ENCODE data around the gene SNAP47.

SNAP47 gene

DNA sequence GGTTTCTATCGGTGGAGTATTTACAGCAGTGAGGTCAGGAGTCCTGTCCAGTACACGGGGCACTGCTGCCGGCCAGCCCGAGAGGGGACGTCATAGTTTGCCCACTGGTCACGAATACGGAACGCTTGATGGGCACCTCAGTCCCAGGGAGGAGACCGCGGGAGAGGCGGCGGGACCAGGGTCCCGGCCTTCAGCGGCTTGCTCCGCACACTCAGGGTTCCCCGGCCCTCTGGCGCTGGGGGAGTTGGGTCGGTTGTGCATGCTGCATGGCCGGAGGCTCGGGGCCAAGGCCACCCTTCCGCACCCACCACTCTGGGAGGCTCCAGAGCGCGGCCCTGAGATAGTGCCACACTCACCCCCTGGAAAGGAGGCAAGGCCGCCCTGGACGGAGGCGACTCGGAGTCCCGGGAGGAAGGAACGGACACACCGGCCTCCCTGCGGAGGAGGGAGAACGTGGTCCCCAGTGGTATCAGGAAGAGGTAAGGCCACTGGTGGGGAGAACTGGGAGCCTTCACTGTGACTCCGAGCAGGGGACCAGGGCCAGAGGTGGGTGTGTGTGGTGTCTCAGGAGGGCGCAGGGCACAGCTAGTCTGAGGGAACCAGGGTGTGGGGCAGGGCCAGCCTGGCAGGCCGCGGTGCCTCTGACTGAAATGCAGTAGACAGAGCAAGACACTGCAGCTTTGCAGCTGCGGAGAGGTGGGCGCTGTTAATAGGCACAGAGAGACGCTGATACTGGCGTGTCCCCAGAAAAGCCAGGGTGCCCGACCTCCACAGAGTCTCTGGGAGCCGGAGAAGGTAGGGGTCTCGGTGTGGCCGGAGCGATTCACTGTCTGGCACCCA, 51.7 kb downstream of the SNAP47 start:
- no peak for DNase-seq

DNA sequence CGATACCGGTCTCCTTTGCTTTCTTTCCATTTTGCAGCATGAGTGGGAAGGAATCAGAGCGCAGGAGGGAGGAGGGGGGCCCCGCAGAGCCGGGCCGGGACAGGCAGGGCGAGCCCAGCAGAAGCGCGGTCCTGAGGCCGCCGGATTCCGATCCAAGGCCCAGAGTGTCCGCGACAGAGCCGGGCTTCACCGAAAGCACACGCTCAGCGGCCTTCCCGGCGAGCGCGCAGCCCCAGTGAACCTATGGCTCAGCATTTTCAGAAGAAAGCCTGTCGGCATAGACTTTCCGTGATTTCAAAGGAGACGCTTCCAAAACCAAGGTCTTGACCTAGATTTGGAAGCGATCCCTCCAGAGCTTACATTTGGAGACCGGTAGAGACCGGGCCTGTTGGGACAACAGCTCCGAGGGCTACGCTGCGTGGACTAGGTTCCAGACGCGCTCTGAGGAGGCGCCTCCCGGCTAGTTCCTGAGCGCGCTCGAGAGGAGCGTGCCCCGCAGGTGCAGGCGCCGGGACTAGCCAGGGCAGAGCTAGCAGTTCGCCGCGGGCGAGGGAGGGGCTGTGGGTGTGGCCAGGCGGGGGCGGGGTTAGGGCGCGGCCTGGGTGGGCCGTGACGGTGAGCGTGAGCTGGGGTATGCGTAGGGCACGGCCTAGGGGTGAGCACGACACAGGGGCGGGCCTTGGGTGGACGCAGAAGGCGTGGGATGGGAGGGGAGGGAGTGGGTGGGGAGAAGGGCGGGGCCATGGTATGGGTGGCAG, 52.5 kb downstream of the SNAP47 start:
- DNase-seq = peak; percentile 99

DNA sequence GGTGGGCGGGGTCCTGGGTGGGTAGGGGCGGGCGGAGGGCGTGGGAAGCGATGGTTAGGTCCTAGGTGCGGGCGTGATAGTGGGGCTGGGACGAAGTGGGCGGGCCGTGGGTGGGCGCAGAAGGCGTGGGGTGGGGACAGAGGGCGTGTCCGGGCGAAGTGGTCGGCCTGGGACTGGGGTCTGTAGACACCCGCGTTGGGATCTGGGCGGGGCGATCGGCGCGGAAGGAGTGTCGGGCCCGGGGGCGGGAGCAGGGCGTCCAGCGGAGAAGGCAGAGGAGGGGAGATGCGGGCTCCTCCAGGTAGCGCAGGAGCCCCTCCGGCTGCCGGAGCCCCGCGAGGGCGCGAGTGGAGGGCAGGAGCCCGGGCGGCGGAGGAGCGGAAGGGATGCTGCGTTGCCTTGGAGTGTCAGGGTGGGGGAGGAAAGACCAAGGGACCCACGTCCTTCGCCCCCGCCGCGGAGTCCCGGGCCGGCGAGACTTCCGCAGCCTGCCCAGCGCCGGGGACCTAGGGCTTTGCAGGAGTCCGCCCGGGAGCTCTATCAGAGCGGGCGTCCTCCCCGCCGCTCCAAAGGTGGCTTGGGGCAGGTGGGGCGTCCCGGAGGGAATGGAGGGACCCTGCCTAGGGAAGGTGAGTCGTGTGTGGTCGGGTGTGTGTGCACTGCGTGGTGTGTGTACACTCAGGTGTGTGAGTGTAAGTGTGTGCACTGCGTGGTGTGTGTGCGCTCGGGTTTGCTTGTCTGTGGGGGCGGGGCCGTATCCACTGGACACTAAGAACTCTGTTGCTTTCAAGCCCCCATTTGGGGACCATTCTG, 53.2 kb downstream of the SNAP47 start:
- peak; percentile 96 for DNase-seq

DNA sequence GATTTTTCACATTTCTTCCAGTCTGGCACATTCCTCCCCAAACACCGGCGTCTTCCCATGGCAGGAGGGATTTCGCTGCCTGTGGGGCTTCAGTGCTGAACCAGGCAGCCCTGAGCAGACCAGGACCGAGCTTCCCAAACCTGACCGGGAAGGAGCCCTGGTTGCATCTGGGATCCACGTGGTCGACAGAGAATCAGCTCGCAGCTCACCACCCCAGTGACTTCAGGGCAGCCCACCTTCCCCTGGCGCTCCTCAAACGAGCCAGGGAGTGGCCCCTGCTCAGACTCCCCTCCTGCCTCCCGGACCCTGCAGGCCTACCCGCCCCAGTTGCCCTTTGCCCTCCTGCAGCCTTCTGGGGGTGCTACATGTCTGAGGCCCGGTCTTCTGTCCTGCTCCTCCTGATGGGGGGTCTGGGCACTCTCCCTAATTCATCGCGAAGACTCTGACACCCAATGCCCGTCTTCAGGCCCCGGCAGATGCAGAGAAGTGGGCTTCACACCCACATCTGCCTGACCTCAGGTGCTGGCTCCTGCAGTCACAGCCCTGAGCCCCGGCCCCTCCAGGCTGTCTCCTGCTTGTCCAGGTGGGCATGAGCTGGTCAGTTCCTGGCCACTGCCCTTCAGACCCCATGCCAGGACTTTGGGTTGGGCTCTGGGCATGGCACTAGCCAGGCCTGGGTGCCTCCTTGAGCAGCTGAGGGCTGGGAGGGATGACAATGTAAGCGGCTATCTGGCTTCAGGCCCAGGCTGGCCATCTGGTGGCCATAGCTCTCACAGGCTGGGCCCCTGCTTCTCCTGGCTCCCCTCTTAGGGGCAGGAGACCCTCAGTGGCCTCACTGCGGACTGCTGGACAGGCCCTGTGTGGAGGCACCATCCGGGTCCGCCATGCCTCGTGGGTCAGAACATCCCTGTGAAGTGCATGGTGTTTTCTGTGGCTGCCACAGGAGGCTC, 54.1 kb downstream of the SNAP47 start:
- peak; percentile 46 for DNase-seq

DNA sequence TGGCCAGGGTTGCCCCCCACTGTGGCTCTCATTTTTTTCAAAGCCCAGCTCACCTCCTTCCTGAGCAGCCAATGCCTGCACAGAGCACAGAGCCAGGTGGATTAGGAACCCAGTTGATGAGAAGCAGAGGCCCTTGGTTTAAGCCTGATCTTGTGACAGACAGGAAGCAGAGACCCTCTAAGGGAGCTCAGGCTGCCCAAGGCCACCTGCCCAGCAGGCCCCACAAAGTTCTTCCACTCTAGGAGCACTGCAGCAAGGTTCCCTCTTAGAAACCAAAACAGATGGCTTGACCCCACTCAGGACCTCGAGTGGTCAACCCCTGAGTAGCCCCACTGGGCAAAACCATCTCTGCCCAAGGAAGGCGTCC, 54.8 kb downstream of the SNAP47 start:
- peak; percentile 41 for DNase-seq

DNA sequence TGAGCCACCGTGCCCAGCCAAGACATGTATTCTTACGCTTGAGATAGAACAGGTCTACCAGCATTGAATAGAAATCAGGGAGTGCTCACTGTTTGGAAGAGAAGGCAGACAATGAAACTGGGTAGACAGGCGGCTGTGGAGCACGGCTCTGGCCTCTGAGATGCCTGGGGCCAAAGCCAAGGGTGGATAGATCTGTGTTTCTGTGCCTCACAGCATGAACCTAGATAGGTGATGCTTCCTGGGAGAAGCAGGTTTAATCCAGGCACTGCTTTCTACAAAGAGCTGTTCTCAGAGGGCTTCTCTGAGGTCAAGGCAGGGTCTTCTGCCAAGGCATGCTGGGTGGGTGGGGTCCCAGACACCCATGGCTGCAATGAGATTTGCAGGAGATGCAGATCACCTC, 55.6 kb downstream of the SNAP47 start:
- no peak for DNase-seq

DNA sequence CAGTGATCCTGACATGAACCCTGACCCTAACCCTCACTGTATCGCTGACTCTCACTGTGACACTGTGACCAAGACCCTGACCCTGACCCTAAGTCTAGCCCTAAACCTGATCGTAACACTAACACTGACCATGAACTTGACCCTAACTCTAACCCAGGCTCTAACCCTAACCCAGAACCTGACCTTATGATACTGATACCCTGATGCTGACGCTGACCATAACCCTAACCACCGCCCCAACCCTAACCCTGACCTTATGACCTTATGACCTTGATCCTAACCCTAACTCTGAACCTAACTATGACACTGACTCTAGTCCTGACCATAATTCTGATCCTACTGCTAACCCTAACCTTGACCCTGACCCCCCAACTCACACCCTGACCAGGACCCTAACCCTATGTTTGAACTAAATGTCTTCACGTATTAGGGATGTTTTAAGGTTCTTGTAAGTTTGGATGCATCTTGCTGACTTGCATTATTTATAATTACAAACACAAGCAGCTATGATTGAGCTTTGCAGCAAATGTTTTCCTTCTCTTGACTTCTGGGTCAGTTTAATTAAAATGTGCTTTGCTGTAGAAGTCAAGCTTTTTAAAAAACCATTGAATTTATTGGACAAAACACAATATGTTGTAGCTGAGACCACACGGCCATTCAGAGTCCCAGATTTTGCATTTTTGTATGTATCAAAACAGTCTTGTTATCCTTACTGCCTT, 56.3 kb downstream of the SNAP47 start:
- DNase-seq = no peak

DNA sequence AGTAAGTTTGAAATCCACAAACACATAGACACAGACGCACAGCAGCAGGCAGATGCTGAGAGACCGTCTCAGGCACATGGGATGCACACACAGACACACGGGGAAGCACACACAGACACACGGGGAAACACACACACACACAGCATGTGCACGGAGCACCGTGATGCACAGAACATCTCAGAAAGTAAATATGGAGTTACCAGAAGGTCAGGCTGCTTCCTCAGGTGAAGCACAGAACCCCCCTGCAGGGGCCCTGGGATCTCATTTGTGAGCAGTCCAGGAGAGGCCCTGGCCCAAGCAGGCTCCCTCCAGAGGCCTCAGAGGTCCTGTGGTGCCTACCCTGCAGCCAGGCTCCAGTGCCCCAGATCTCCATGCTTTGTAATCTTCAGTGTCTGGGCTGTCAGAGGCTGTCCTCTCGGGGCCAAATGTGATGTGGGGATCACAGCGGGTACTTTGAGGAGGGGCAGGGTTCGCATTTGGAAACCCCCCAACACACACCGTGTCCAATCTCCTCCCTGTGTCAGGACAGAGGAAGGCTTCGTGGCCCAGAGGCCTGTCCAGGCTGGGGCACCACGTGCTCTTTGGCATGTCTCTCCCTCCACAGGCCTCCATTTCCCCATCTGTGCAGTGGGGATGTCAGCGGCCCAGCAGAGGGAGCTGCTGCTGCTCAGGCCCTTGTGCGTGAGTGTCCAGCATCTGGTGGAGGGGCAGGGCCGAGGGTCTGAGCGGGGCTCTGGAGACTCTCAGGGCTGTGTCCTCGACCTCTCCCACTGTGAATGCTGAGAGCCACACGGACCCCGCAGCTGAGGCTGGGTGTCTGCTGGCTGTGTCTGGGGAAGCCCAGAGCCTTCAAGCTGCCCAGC, 57.2 kb downstream of the SNAP47 start:
- DNase-seq = no peak

DNA sequence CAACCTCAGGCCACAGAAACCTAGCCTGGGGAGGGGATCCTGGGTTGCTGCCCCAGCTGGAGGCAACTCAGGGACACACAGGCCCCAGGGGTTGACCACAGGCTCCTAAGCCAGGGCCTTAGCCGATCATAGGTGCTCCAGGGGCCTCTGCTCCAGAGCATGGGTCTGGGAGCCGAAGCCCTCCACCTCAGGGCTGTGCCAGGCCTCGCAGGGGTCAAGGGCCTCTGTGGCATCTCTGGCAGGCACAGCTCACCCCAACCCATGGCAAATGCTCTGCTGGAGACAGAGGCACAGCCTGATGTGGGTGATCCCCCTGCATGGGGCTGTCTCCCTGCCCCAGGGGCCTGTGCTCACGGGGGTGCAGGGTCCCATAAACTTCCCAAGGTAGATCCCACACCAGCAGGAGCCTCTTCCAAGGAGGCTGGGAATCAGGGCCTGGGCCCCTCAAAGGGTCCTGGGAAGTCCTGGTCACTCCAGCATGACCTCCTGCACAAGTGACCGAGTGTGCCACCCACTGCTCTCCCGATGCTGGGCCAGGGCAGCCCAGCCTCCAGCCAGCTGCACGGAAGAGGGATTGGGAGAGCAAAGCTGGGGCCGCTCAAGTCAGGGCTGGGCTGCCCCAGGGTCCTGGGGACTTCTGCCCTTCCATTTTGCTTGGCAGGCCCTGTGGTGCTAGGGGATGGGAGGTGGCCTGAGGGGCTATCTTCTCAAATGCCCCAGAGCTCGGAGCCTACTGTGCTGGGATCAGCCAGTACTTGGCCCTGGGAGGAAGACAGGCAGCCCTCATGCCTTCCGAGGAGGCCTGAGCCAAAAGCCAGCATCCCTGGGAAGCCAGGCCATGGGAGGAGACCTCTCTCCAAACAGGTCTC, 58.1 kb downstream of the SNAP47 start:
- DNase-seq = no peak

DNA sequence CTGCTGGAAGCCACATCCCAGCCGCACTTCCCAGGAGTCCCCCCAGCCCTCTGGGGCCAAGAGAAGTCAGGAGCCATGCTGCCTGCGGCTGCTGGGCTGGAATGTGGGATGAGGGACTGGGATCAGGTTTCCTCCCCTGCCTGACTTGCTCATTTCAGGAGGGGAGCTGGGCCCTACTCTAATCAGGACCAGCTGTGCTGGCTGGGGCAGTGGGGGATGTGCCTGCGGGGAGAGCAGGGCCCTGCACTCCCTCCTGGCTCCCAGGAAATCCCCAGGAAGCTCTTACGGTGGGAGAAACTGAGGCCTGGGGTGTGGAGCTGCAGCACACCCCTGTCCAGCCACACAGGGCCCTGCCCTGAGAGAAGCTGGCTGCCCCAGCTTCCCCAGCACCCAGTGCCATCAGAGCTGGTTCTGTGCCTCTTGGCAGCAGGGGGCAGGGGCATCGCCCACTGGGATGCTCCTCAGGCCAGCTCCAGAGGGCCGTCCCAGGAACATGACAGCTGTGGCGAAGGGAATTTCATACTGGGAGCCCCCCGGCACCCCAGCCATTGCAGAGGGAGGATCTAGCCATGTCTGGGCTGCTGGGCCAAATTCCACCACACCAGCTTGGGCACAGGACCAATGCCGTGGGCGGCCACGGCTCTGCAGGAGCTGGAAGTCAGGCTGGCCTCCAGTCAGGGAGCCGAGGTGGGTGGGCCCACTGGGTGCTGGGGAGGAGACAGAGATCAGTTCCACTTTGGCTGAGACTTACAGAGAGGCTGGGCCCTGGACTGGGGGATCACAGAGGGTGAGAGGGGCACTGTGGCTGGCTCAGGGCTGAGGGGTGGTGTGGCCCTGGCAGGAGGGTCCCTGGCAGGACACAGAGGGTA, 58.9 kb downstream of the SNAP47 start:
- DNase-seq = peak; percentile 75

DNA sequence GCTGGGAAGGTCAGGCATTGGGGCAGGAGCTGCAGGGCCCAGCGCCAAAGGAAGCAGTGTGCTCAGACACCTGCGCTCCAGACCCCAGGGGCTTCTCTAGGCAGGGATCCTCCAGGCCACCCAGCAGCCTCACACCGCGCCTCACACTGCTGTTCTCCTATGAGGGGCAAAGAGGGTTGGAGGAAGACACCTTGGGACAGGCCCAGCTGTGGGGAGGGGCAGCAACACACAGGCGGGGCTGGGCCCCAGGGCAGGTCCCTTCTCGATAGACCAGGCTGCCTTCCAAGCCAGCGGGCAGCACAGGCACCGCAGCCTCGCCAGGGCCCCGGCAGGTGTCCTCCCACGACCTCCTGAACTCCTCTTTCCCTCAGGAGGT, 59.6 kb downstream of the SNAP47 start:
- DNase-seq = no peak

DNA sequence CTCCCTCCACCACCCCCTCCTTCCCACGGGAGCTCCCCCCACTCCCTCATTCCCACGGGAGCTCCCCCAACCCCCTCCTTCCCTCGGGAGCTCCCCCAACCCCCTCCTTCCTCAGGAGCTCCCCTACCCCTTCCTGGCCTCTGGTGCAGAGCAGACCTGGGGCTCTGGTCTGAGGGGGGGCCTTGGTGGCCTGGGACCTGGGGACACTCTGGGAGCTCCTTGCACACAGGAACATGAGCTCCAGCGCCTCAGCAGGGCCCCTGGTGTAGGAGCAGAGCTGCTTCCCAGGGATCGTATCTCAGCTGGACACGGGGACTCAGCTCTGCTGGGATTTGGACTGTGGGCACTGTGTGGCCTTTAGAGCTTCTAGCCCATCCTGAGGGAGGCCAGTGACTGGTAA, 60.5 kb downstream of the SNAP47 start:
- no peak for DNase-seq

DNA sequence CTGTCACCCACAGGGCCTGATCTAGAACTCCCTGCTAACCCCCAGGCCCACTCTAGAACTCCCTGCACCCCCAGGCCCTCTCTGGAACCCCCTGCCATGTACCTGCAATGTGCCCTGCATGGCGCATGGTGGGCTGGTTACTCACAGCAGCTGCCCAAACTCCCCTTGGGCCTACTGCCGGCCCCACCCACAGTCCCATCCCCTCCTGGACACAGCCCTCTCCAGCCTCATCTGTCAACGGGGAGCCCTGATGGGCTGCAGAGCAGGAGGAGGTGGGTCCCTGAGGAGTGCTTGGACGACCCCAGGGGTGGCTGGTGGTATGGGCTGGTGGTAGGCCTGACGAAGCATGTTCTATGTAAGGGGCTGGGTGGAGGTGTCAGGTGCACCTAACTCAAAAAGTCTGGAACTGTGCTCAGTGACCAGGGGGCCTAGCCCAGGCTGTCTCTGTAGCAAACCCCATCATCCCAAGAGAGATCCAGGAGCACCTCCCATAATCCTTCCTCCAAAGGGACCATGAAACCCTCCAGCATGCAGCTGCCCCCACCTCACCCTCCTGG, 61.2 kb downstream of the SNAP47 start:
- DNase-seq = no peak

DNA sequence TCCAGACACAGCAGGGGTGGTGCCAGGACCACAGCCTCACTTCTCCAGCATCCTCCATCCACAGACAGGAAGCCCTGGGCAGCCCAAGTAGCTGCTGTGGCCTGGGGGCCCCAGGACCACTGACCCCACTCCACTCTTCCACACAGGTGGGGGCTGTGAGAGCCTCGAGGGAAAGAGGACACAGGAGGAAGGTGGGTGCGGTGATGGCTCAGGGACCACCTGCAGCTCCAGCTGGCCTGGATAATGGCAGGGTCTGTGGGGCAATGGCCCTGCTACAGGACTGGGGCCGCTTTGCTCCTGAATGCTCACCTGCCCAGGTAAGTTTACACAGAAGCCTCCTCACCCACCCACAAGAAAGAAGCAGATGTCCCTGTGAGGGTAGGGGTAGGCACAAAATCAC, 61.9 kb downstream of the SNAP47 start:
- no peak for DNase-seq

DNA sequence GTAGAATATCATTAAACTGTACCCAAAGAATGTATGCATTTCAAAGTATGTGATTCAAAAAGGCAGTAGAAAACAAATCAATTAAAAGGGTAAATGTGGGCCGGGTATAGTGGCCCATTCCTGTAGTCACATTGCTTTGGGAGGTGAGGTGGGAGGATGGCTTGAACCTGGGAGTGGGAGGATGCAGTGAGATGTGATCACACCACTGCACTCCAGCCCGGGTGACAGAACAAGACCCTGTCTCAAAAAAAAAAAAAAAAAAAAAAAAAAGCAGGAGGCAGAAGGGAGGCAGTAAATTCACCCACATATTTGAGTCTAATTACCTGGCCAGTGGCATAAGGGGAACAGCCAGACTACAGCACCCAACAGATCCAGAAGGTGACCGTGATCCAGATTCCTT, 62.4 kb downstream of the SNAP47 start:
- DNase-seq = no peak

DNA sequence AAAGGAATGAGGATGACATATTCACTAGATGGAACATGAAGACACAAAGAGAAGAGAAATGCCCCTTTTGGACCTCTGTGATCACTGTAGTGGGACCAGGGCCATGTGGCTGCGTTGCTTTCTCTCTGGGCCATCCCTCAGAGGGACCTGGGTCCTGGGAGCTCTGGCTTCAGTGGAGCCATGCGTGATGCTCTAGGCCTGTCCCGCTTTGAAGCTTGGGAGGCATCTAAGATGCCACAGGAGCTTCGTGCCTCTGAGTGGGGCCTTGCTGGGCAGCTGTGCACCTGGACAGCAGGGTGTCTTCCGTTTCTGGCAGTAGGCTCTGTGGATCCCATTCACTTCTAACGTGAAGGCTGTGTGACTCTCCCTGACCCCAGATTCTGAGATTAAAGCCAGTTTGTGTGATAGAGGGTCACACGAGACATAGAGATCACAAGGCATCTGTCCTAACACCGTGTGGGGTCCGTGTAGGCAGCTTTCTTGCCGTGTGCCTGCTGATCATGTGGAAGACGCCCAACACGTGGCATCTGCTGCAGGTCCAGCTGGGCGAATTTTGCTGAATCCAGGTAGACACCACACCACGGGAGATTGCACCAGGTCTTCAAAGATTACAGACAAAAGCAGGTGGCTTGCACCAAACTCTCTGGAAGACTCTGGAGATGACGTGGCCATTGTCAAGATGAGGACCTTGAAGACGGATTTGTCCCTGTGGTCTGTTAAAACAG, 63.0 kb downstream of the SNAP47 start:
- no peak for DNase-seq

DNA sequence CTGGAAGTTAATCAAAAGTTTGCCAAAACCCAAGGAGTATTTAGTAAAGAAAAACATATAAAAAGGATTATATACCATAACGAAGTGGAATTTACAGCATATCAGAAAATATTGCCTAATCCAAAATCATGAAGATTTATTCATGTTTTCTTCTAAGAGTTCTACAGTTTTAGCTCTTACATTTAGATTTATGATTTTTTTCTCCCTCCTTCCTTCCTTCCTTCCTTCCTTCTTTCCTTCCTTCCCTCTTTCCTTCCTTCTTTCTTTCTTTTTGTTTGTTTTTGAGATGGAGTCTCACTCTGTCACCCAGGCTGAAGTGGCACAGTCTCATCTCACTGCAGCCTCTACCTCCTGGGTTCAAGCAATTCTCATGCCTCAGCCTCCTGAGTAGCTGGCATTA, 64.5 kb downstream of the SNAP47 start:
- no peak for DNase-seq

DNA sequence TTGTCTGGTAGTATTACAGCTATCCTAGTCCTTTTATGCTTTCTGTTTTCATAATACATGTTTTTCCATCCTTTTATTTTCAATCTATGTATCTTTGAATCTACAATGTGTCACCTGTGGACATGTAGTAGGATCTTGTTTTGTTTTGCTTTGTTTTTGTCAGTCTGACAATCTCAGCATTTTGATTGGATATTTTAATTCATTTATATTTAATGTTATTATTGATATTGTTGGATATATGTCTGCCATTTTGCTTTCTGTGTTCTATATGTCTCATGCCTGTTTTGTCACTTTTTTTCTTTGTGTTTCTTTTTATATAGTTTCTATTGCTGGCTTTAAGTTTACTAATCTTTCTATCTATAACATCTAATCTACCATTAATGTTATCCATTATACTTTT, 68.7 kb downstream of the SNAP47 start:
- DNase-seq = no peak
